GM19455 (cell line): ENCODE data around the gene NOX1.

Source experiments
- ATAC-seq: cut with Tn5 transposase; IDR thresholded peaks from one replicate; pipeline ENCODE4 v1.9.1; 2021; ENCODE audit not compliant: unreplicated experiment

Gene NOX1

GRCh38 chrX:100874325-100874724 lies at the start of gene NOX1:
NOX1 (minus strand) TSS chrX:100874359; CDS start chrX:100874139, 220 bp downstream.
- no peak for ATAC-seq

GRCh38 chrX:100915562-100915961 lies 41.4 kb upstream of the NOX1 start:
- ATAC-seq: no peak

- ATAC-seq: no peak
Observed at GRCh38 chrX:100913111-100913510, 39.0 kb upstream of the NOX1 start.

- ATAC-seq: no peak
Observed at GRCh38 chrX:100911731-100912130, 37.6 kb upstream of the NOX1 start.

- no peak for ATAC-seq
Observed at GRCh38 chrX:100905620-100906019, 31.5 kb upstream of the NOX1 start.

DNA sequence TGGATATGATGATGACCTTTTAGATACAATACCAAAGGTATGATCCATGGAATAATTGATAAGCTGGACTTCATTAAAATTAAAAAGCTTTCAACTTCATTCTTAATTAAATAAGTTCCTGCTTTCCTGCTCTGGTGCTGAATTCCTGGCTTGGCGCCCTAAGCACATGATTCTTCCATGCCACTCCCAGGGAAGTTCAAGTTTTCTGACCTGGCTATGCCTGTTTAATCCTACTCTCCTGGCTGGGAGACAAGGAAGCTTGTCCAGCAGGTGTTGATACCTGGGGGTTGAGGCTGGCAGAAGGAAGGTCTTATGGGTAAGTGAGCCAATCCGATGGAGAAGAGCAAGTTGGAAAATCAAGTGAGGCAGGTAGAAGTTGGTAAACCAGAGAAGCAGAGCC lies 30.3 kb upstream of the NOX1 start:
- ATAC-seq: no peak

- ATAC-seq: no peak
Observed at GRCh38 chrX:100895365-100896075, 21.4 kb upstream of the NOX1 start.

DNA sequence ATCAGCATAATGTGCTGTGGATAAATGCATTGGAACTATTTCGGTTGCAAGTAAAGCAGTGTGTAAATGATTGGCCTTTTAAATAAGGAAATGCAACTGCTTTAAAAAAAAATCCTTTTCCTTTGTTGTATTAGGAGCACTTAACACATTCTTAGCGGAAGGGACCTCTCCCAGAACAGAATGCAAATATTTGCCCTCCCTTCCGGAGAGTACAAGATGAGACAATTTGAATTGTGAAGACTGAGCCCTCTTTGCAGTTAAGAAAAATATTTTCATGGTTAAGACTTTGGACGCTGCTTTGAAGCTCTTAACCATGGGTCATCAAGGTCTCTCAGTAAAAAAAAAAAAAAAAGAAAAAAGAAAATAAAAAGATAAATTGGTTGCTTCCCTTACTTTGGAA lies 9.5 kb upstream of the NOX1 start:
- no peak for ATAC-seq

- ATAC-seq: no peak
Observed at GRCh38 chrX:100880368-100880767, 6.2 kb upstream of the NOX1 start.

DNA sequence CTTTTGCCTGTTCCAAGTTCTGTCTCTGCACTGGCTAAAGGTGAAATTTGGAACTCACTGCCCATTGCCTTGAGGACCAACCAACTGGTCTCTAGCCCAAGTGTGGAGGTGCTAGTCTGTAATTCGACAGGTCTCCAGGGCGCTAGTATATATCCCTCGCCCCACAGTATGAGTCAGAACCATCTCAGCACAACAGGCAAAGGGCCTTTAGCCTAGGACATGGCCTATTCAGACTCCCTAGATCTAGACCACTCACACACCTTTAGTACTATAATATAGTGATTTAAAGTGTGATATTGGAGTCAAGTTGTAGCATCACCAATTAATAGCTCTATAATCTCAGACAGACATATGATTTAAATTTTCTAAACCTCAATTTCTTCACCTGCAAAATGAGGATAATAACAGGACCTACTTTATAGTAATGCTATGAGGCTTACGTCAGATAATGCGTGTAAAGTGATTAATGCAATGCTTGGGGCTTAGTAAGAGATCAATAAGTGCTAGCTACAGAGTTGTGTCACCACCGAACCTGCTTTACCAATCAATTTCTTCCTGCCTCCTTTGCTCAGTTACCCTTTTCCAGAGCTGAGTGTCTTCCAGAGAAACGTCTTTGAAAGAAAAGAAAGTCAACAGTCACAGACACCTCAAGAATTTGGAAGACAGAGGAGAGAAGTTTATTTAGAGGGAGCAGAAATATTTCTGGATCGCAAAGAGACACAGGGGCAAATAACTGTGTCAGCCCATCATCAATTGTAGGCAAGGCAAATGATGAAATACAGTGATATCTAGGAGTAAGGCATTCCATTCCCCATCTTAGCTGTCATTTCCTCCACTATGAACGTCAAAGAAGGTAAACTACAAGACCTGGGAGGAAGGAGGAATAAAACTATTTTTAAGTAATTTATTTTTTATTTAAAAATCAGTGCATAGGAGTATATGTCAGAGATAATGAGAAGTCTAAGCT lies 2.3 kb downstream of the NOX1 start:
- ATAC-seq: no peak

GRCh38 chrX:100870527-100870926 lies 3.6 kb downstream of the NOX1 start:
- no peak for ATAC-seq

GRCh38 chrX:100868273-100868672 lies 5.9 kb downstream of the NOX1 start:
- no peak for ATAC-seq

GRCh38 chrX:100864657-100865391 lies 9.3 kb downstream of the NOX1 start:
- ATAC-seq: no peak

DNA sequence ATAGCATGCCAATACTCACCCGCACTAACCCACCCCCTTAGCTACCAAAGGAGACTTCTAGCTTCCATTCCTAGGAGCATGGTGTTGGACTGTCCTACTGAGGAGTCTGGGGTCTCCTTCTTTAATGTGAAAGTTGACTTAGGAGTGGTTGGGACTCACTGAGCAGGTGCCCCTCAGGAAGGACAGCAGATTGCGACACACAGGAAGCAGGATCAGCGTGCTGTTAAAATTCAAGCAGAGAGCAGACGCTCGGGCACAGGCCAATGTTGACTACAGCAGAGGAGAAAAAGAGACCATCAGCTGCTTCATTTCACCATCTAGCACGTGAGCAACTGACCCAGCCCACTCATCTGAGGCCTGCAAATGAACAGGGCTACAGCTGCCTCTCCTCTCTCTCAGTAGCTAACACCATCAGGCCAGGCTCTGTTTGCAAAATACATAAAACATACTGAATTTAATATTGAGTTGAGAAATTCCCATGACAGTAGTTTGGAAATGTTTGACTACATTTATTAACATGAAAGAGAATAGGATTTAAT lies 10.8 kb downstream of the NOX1 start:
- ATAC-seq: no peak

- no peak for ATAC-seq
Observed at GRCh38 chrX:100852810-100853209, 21.3 kb downstream of the NOX1 start.

DNA sequence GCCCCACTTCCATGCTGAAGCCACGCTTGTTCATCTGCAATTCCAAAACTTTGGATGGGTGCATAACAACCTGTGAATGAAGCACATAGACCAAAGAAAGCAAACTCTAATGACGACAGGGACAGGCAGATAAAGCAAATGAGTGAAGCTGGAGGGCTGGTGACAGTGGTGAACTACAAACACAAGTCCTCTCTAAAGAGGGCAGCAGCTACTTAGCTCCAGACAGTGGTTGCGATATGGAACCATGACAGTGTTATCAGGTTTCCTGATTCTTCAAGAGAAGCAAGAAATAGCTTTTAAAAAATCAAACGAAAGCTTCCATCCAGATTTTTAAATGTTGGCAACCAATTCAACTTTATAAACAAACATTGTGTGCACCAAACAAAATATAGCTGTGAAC lies 23.8 kb downstream of the NOX1 start:
- no peak for ATAC-seq

- no peak for ATAC-seq
Observed at GRCh38 chrX:100831219-100831946, 42.8 kb downstream of the NOX1 start.

GRCh38 chrX:100830547-100830946 lies 43.6 kb downstream of the NOX1 start:
- no peak for ATAC-seq

DNA sequence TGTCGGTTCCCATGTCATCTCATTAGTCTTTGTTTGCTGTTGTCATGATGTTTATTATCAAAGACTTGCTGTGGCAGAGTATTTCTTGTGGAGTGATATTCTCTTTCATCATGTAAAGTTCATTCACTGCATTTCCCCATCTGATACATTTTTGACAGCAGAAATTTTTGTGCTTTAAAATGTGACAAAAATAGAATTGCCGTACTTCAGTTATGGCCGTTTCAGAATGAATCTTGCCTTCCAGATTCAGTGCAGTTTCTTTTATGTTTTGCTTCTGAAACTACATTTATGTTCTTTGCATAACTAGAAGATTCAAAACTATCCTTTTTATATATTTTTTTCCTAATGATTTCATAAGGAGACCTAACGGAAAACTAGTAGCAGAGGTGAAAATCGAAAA lies 44.0 kb downstream of the NOX1 start:
- ATAC-seq: no peak

GRCh38 chrX:100829730-100830129 lies 44.4 kb downstream of the NOX1 start:
- ATAC-seq: peak; percentile 72
